H9 (cell line): ENCODE measurements around the gene KIF16B. TPM values are rescaled to one million over a fixed set of nuclear protein-coding genes. Genes with fewer than 3 reads are reported as not detected.

ENCODE experiments used
- DNase-seq: peaks from one replicate; pipeline ENCODE4 v3.0.0-alpha.2; 2017
- H2AFZ ChIP-seq: one replicate; pipeline ENCODE4 v1.6.1; 2013; ENCODE audit warnings: mild to moderate bottlenecking, low read length, control low read depth, moderate library complexity
- H2AK5ac ChIP-seq: 2 replicates; pipeline ENCODE4 v1.6.1; 2013; ENCODE audit warnings: low read length, control low read depth, mixed read lengths; ENCODE audit not compliant: insufficient read length
- H2BK120ac ChIP-seq: one replicate; pipeline ENCODE4 v1.6.1; 2013; ENCODE audit warnings: low read depth, mild to moderate bottlenecking, low read length, control low read depth, inconsistent platforms; ENCODE audit not compliant: poor library complexity, severe bottlenecking
- H2BK12ac ChIP-seq: 2 replicates; pipeline ENCODE4 v1.6.1; 2013; ENCODE audit warnings: low read length, control low read depth, mixed read lengths, low read depth; ENCODE audit not compliant: insufficient read length
- H2BK15ac ChIP-seq: 2 replicates; pipeline ENCODE4 v1.6.1; 2013; ENCODE audit warnings: low read depth, low read length, control low read depth
- H2BK20ac ChIP-seq: one replicate; pipeline ENCODE4 v1.6.1; 2013; ENCODE audit warnings: low read depth, mild to moderate bottlenecking, low read length, control low read depth, inconsistent platforms; ENCODE audit not compliant: poor library complexity, severe bottlenecking
- H2BK5ac ChIP-seq: 2 replicates; pipeline ENCODE4 v1.6.1; 2013; ENCODE audit warnings: low read length, control low read depth, mixed read lengths; ENCODE audit not compliant: insufficient read length
- H3K14ac ChIP-seq: 2 replicates; pipeline ENCODE4 v1.6.1; 2013; ENCODE audit warnings: low read length, control low read depth; ENCODE audit not compliant: insufficient read depth
- H3K18ac ChIP-seq: 2 replicates; pipeline ENCODE4 v1.6.1; 2013; ENCODE audit warnings: low read depth, mild to moderate bottlenecking, mixed read lengths, low read length, control low read depth; ENCODE audit not compliant: insufficient read length
- H3K23ac ChIP-seq: 2 replicates; pipeline ENCODE4 v1.6.1; 2013; ENCODE audit warnings: low read length, control low read depth, mixed read lengths, low read depth; ENCODE audit not compliant: insufficient read length
- H3K23me2 ChIP-seq: 2 replicates; pipeline ENCODE4 v1.6.1; 2013; ENCODE audit warnings: low read depth, mild to moderate bottlenecking, mixed read lengths, low read length, control low read depth; ENCODE audit not compliant: insufficient read length, poor library complexity, severe bottlenecking
- H3K27ac ChIP-seq: 2 replicates; pipeline ENCODE4 v1.5.1; 2013; ENCODE audit warnings: low read length, control low read depth, mixed read lengths, low read depth; ENCODE audit not compliant: insufficient read length
- H3K27me3 ChIP-seq: 2 replicates; pipeline ENCODE4 v1.6.1; 2013; ENCODE audit warnings: low read length, control low read depth, inconsistent platforms; ENCODE audit not compliant: insufficient read depth
- H3K4ac ChIP-seq: 2 replicates; pipeline ENCODE4 v1.6.1; 2013; ENCODE audit warnings: low read depth, mild to moderate bottlenecking, control low read depth, inconsistent platforms, low read length, moderate library complexity
- H3K4me1 ChIP-seq: 2 replicates; pipeline ENCODE4 v1.6.1; 2013; ENCODE audit warnings: low read length, control low read depth, inconsistent platforms; ENCODE audit not compliant: insufficient read depth
- H3K4me2 ChIP-seq: 2 replicates; pipeline ENCODE4 v1.6.1; 2013; ENCODE audit warnings: low read length, control low read depth, mixed read lengths; ENCODE audit not compliant: insufficient read length, insufficient read depth
- H3K56ac ChIP-seq: 2 replicates; pipeline ENCODE4 v1.6.1; 2013; ENCODE audit warnings: low read depth, mild to moderate bottlenecking, mixed read lengths, low read length, control low read depth; ENCODE audit not compliant: insufficient read length
- H3K79me1 ChIP-seq: 2 replicates; pipeline ENCODE4 v1.6.1; 2013; ENCODE audit warnings: low read depth, mild to moderate bottlenecking, moderate library complexity, low read length, control low read depth, inconsistent platforms; ENCODE audit not compliant: insufficient read depth, poor library complexity, severe bottlenecking
- H3K79me2 ChIP-seq: 2 replicates; pipeline ENCODE4 v1.6.1; 2013; ENCODE audit warnings: low read length, control low read depth, inconsistent platforms; ENCODE audit not compliant: insufficient read depth
- H3K9ac ChIP-seq: 2 replicates; pipeline ENCODE4 v1.6.1; 2013; ENCODE audit warnings: low read length, control low read depth, mixed read lengths; ENCODE audit not compliant: insufficient read length; ENCODE audit errors: extremely low read depth
- H3K9me3 ChIP-seq: one replicate; pipeline ENCODE4 v1.6.1; 2013; ENCODE audit warnings: low read depth, low read length, inconsistent platforms; ENCODE audit not compliant: control insufficient read depth
- H3T11ph ChIP-seq: one replicate; pipeline ENCODE4 v1.6.1; 2013; ENCODE audit warnings: mild to moderate bottlenecking, low read length, control low read depth, inconsistent platforms
- H4K20me1 ChIP-seq: one replicate; pipeline ENCODE4 v1.6.1; 2013; ENCODE audit not compliant: control insufficient read depth, insufficient read length, insufficient read depth
- H4K5ac ChIP-seq: 2 replicates; pipeline ENCODE4 v1.6.1; 2013; ENCODE audit warnings: low read depth, mild to moderate bottlenecking, mixed read lengths, low read length, control low read depth; ENCODE audit not compliant: insufficient read length
- H4K8ac ChIP-seq: replicated peaks from 2 replicates; pipeline ENCODE4 v1.6.1; 2013; ENCODE audit warnings: low read length, control low read depth, mixed read lengths, low read depth; ENCODE audit not compliant: insufficient read length
- H4K91ac ChIP-seq: 2 replicates; pipeline ENCODE4 v1.6.1; 2013; ENCODE audit warnings: low read depth, mild to moderate bottlenecking, moderate library complexity, mixed read lengths, low read length, control low read depth; ENCODE audit not compliant: insufficient read length
- H3K27ac Mint-ChIP-seq, 3 experiments: 2 replicates in 2 of 3; 3 replicates in 1 of 3; pipeline ENCODE4 v1.8.0; 2020 to 2021; ENCODE audit warnings: mixed read lengths in 3 of 3, mild to moderate bottlenecking in 1 of 3, moderate library complexity in 1 of 3
- H3K27me3 Mint-ChIP-seq: 2 replicates; pipeline ENCODE4 v1.8.0; 2021; ENCODE audit warnings: low read depth, mild to moderate bottlenecking, moderate library complexity, mixed read lengths
- H3K36me3 Mint-ChIP-seq, 3 experiments: 2 replicates in 2 of 3; 3 replicates in 1 of 3; pipeline ENCODE4 v1.8.0; 2020 to 2021; ENCODE audit warnings: low read depth in 3 of 3, mixed read lengths in 3 of 3; ENCODE audit not compliant: insufficient read depth in 1 of 3
- H3K4me1 Mint-ChIP-seq, 2 experiments: 2 replicates each; pipeline ENCODE4 v1.8.0; 2020; ENCODE audit warnings: mixed read lengths in 2 of 2
- H3K4me3 Mint-ChIP-seq, 2 experiments: 2 replicates in 1 of 2; 3 replicates in 1 of 2; pipeline ENCODE4 v1.8.0; 2020 to 2021; ENCODE audit warnings: mild to moderate bottlenecking in 2 of 2, mixed read lengths in 2 of 2, moderate library complexity in 1 of 2
- H3K9me3 Mint-ChIP-seq, 2 experiments: 2 replicates in 1 of 2; 3 replicates in 1 of 2; pipeline ENCODE4 v1.8.0; 2020; ENCODE audit warnings: mild to moderate bottlenecking in 2 of 2, mixed read lengths in 2 of 2, moderate library complexity in 1 of 2
- CTCF ChIP-seq: fragments of 200-600 bp; sonication (generic); conservative IDR thresholded peaks from 3 replicates; pipeline ENCODE4 v1.8.0; 2021; ENCODE audit warnings: antibody characterized with exemption, mild to moderate bottlenecking
- WGBS: extraction: QIAGEN DNeasy Blood & Tissue Kit; methylation state at CpG from one replicate; pipeline ENCODE4 v1.1.7; 2013; ENCODE audit warnings: missing lambda C conversion rate, low lambda C conversion rate, mixed read lengths; ENCODE audit not compliant: insufficient read length; ENCODE audit errors: extremely low coverage; 5-methylcytosine and 5-hydroxymethylcytosine counted together
- total RNA-seq: library from RNA; stranded (reverse); gene quantifications from 2 replicates; pipeline ENCODE4 v1.2.1, GENCODE V29; 2021

The KIF16B gene
- total RNA-seq, 1 experiment from 2014 or later, result 7.4 TPM

- H3K4me1 ChIP-seq, result no peaks in the 10 kb centered on the region
- no peaks in the 10 kb centered on the region for H4K20me1 ChIP-seq
- no peak overlapping the region for H4K8ac ChIP-seq
- no peak overlapping the region for H4K5ac ChIP-seq
- no peak overlapping the region for H2BK120ac ChIP-seq
- H3K27me3 ChIP-seq, result no peaks in the 10 kb centered on the region
- peaks cover 0 to 12% (median 5%) of the 10 kb centered on the region in 3 experiments; a peak in 4 of 7 replicates for H3K36me3 Mint-ChIP-seq
- no peak overlapping the region for H3K14ac ChIP-seq
- H3K4ac ChIP-seq, result no peak overlapping the region
- no peak overlapping the region for H3K23ac ChIP-seq
- H3K79me1 ChIP-seq, result no peaks in the 10 kb centered on the region
- no peaks in the 10 kb centered on the region; the same call in 1 of the 2 replicates for H3K27me3 Mint-ChIP-seq
- H3K23me2 ChIP-seq, result no peaks in the 10 kb centered on the region
- H2BK15ac ChIP-seq, result no peak overlapping the region
- peaks cover 15 to 17% of the 10 kb centered on the region in 2 experiments for H3K4me1 Mint-ChIP-seq
- no peak overlapping the region for H2BK20ac ChIP-seq
- no peak overlapping the region for H3K9ac ChIP-seq
- no peak overlapping the region for H2BK5ac ChIP-seq
- no peak overlapping the region for H3K27ac Mint-ChIP-seq
- H4K91ac ChIP-seq, result no peak overlapping the region
- no peak overlapping the region for H3T11ph ChIP-seq
- H3K18ac ChIP-seq, result no peak overlapping the region
- TF ChIP-seq CTCF, result no peak
- no peaks in the 10 kb centered on the region for H3K79me2 ChIP-seq
- WGBS, result no CpG with 5 or more reads among the region's 7 CpGs
- no peak overlapping the region for H3K4me2 ChIP-seq
- DNase-seq, result no peak
- H3K9me3 Mint-ChIP-seq, result peaks cover 10 to 18% of the 10 kb centered on the region in 2 experiments; a peak in 4 of 5 replicates
- no peak overlapping the region for H3K27ac ChIP-seq
- H3K9me3 ChIP-seq, result no peaks in the 10 kb centered on the region
- H2AFZ ChIP-seq, result no peak overlapping the region
- H3K4me3 Mint-ChIP-seq, result no peak overlapping the region
- H2BK12ac ChIP-seq, result no peak overlapping the region
- H3K56ac ChIP-seq, result no peak overlapping the region
- no peak overlapping the region for H2AK5ac ChIP-seq
Observed at GRCh38 chr20:16553684-16554083, 19.6 kb downstream of the KIF16B start.
